Kidney (tissue), 14 donors: ENCODE results near the gene WDFY4. TPM values are rescaled to one million over a fixed set of nuclear protein-coding genes. Genes with fewer than 3 reads are reported as not detected.
A peak's percentile ranks its signal among the peaks of the same experiment; 100 is the strongest.

Source experiments
- DNase-seq, 5 donors: peaks; one replicate each; pipeline ENCODE4 v3.0.0-alpha.2; 2013 to 2020
- FAIRE-seq: peaks from 2 replicates; lab custom pipeline; 2012; peaks lifted over from hg19 to GRCh38; lab: Jason Lieb, UNC
- H3K27ac ChIP-seq, 2 donors: one replicate each; pipeline ENCODE4 v1.7.0; 2013; ENCODE audit warnings: low read depth in 2 of 2, low read length in 2 of 2, inconsistent platforms in 1 of 2
- H3K27me3 ChIP-seq: one replicate; pipeline ENCODE4 v1.7.1; 2013; ENCODE audit warnings: low read length, inconsistent platforms; ENCODE audit not compliant: control insufficient read depth, insufficient read depth
- H3K36me3 ChIP-seq, 3 donors: one replicate each; pipeline versions ENCODE4 v1.7.0 to v1.7.1; 2013; ENCODE audit warnings: low read length in 3 of 3, control low read depth in 1 of 3, inconsistent platforms in 1 of 3; ENCODE audit not compliant: insufficient read depth in 3 of 3, control insufficient read depth in 2 of 3
- H3K4me1 ChIP-seq, 3 donors: one replicate each; pipeline versions ENCODE4 v1.7.0 to v1.7.1; 2013; ENCODE audit warnings: low read length in 3 of 3, inconsistent platforms in 1 of 3, low read depth in 1 of 3; ENCODE audit not compliant: control insufficient read depth in 2 of 3, insufficient read depth in 2 of 3
- H3K4me3 ChIP-seq, 3 donors: one replicate each; pipeline versions ENCODE4 v1.7.0 to v1.8.1; 2013; ENCODE audit warnings: low read length in 3 of 3, control low read depth in 1 of 3, inconsistent platforms in 1 of 3
- H3K9ac ChIP-seq, 3 donors: one replicate each; pipeline versions ENCODE4 v1.7.0 to v1.7.1; 2013; ENCODE audit warnings: low read length in 3 of 3, control low read depth in 1 of 3, inconsistent platforms in 1 of 3
- H3K9me3 ChIP-seq, 3 donors: one replicate each; pipeline versions ENCODE4 v1.7.0 to v1.7.1; 2013; ENCODE audit warnings: low read length in 3 of 3, control low read depth in 1 of 3, inconsistent platforms in 1 of 3; ENCODE audit not compliant: control insufficient read depth in 2 of 3, insufficient read depth in 1 of 3
- CTCF ChIP-seq: IDR thresholded peaks from 3 replicates; pipeline ENCODE4 v1.5.1; 2012; ENCODE audit warnings: mild to moderate bottlenecking, moderate library complexity, borderline replicate concordance; ENCODE audit not compliant: insufficient read depth; ENCODE audit errors: extremely low read depth
- intact Hi-C: fragments of 100-400 bp; cut with DNase I; formaldehyde crosslinking; loops from one replicate; pipeline ENCODE4 v1.11.1; 2022
- polyA plus RNA-seq: library from polyadenylated mRNA; stranded (reverse); fragments of 350-450 nt; fragmentation: Illumina TruSeq; extraction: RNeasy Lipid Tissue Mini Kit (QIAGEN cat#74804); gene quantifications from one replicate; pipeline ENCODE4 v1.2.3, GENCODE V29; 2014; ENCODE audit warnings: low read depth, low replicate concordance; ENCODE audit not compliant: insufficient read depth
- total RNA-seq: library from RNA; stranded (reverse); fragmentation: NEBNext Ultra II Directional; extraction: Animal tissue kit (Norgen Biotek cat#: 25700); gene quantifications from one replicate; pipeline ENCODE4 v1.2.1, GENCODE V29; 2021
- donor health status: control.
- donor health status: control.
- donor health status: control.
- donor health status: control.
- donor health status: control.
- donor health status: DM: yes; HTN: yes; CAD: no.
- donor health status: Normal renal cell carcinoma (clear cell type).

WDFY4 gene
- total and polyA plus RNA-seq, 2 donors from 2014 or later, result 1.7 to 13.3 TPM

- no peak for TF ChIP-seq CTCF
- no peaks in the 10 kb centered on the region for H3K27me3 ChIP-seq
- no peak for FAIRE-seq
These were observed 14.4 kb downstream of the WDFY4 start for GRCh38 chr10:48699011-48699627.

DNA sequence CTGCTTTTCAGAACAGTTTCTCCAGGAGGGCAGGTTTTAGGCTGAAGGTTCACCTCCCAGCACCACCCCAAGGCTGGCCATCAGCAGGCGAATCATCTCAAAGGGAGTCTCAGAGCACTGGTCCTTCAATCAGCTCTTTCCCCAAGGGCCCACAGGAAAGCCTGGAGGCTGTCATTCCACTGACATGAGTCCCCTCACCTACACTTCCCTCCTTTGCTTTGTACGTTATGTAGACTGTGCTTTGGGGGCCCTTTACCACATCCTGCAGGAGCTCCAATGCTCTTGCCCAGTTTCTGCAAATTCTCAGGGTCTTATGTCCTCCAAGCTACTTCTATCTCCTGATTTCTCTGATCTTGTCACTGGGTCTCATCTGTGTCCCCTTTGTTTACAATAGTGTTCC is 15.4 kb downstream of the WDFY4 start:
- intact Hi-C loops, result no loop called here
- no peaks in the 10 kb centered on the region for H3K9me3 ChIP-seq
- TF ChIP-seq CTCF, result no peak
- DNase-seq (no peak), FAIRE-seq (no peak)
- H3K4me3 ChIP-seq, result no peak overlapping the region
- H3K4me1 ChIP-seq, result no peaks in the 10 kb centered on the region
- no peak overlapping the region for H3K27ac ChIP-seq
- no peaks in the 10 kb centered on the region for H3K36me3 ChIP-seq
- no peak overlapping the region for H3K9ac ChIP-seq
- no peaks in the 10 kb centered on the region for H3K27me3 ChIP-seq

More at GRCh38 chr10:48699011-48699627, 14.4 kb downstream of the WDFY4 start:
- Histone ChIP-seq H3K9ac (no peak overlapping the region), H3K36me3 (no peaks in the 10 kb centered on the region), H3K4me3 (no peak overlapping the region), H3K9me3 (no peaks in the 10 kb centered on the region), H3K27ac (no peak overlapping the region), H3K4me1 (no peaks in the 10 kb centered on the region)
- peak in 3 of 5 donors; percentile 33 to 46 (median 43) for DNase-seq
- intact Hi-C loops, result no loop called here

- H3K4me3 ChIP-seq, result no peak overlapping the region
- H3K27ac ChIP-seq, result no peak overlapping the region
- no peak overlapping the region for H3K9ac ChIP-seq
- TF ChIP-seq CTCF, result no peak
- intact Hi-C loops, result no loop called here
- H3K4me1 ChIP-seq, result no peaks in the 10 kb centered on the region
- H3K9me3 ChIP-seq, result no peaks in the 10 kb centered on the region
- DNase-seq (no peak), FAIRE-seq (no peak)
- no peaks in the 10 kb centered on the region for H3K27me3 ChIP-seq
- H3K36me3 ChIP-seq, result no peaks in the 10 kb centered on the region
These were observed 15.8 kb downstream of the WDFY4 start for GRCh38 chr10:48700493-48700892.
